ENCODE measurements around the gene DSP.

Gene DSP, protein sequence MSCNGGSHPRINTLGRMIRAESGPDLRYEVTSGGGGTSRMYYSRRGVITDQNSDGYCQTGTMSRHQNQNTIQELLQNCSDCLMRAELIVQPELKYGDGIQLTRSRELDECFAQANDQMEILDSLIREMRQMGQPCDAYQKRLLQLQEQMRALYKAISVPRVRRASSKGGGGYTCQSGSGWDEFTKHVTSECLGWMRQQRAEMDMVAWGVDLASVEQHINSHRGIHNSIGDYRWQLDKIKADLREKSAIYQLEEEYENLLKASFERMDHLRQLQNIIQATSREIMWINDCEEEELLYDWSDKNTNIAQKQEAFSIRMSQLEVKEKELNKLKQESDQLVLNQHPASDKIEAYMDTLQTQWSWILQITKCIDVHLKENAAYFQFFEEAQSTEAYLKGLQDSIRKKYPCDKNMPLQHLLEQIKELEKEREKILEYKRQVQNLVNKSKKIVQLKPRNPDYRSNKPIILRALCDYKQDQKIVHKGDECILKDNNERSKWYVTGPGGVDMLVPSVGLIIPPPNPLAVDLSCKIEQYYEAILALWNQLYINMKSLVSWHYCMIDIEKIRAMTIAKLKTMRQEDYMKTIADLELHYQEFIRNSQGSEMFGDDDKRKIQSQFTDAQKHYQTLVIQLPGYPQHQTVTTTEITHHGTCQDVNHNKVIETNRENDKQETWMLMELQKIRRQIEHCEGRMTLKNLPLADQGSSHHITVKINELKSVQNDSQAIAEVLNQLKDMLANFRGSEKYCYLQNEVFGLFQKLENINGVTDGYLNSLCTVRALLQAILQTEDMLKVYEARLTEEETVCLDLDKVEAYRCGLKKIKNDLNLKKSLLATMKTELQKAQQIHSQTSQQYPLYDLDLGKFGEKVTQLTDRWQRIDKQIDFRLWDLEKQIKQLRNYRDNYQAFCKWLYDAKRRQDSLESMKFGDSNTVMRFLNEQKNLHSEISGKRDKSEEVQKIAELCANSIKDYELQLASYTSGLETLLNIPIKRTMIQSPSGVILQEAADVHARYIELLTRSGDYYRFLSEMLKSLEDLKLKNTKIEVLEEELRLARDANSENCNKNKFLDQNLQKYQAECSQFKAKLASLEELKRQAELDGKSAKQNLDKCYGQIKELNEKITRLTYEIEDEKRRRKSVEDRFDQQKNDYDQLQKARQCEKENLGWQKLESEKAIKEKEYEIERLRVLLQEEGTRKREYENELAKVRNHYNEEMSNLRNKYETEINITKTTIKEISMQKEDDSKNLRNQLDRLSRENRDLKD (N-terminal part only)

DNA sequence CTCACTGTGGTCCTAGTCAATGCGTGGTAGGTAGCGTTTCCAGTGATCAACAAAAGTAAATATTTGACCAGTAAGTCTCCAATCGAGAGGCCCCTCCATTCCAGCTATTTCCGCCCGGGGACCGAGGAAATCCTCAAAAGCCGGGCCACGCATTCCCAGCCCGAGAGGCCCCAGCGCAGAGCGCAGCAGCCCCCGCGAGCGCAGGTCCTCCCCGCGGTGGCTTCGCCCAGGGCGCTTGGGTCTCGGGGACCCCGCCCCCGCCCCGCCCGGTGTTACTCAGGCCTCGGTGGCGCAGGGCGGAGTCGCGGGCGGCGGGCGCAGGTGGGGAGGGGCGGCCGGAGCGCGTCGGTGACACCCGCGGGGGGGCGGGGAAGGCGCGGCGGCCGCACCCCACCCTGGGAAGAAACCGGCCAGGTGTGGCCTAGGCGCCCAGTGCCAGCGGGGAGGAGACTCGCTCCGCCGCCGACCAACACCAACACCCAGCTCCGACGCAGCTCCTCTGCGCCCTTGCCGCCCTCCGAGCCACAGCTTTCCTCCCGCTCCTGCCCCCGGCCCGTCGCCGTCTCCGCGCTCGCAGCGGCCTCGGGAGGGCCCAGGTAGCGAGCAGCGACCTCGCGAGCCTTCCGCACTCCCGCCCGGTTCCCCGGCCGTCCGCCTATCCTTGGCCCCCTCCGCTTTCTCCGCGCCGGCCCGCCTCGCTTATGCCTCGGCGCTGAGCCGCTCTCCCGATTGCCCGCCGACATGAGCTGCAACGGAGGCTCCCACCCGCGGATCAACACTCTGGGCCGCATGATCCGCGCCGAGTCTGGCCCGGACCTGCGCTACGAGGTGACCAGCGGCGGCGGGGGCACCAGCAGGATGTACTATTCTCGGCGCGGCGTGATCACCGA is at the start of gene DSP:
Gene DSP, plus strand, starts transcription at position 497 of the 890 bp plus-strand sequence. Its CDS starts 245 bp downstream, at position 742.
- no peaks in the 10 kb centered on the region for H3K9me3 ChIP-seq (ENCODE audit: control insufficient read depth in 2 of 2, low read length in 2 of 2)
- H3K36me3 ChIP-seq (ENCODE audit: control insufficient read depth in 2 of 2, insufficient read depth in 2 of 2, low read length in 2 of 2): no peaks in the 10 kb centered on the region
- peaks cover 10 to 15% of the 10 kb centered on the region in 2 donors for H3K4me1 ChIP-seq (ENCODE audit: control insufficient read depth in 2 of 2, insufficient read depth in 2 of 2, low read length in 2 of 2)
- peak within 1 kb of the TSS; percentile 96 to 98 for H3K27ac ChIP-seq (ENCODE audit: low read depth in 2 of 2, low read length in 2 of 2)
- H3K9ac ChIP-seq (ENCODE audit: low read depth in 1 of 2, low read length in 2 of 2): peak within 1 kb of the TSS; percentile 87 to 99
- H3K27me3 ChIP-seq (ENCODE audit: control insufficient read depth in 2 of 2, insufficient read depth in 2 of 2, low read length in 2 of 2): peaks cover 5 to 9% of the 10 kb centered on the region in 2 donors
- H3K4me3 ChIP-seq (ENCODE audit: low read length in 2 of 2): peak within 1 kb of the TSS; percentile 81 to 88

DNA sequence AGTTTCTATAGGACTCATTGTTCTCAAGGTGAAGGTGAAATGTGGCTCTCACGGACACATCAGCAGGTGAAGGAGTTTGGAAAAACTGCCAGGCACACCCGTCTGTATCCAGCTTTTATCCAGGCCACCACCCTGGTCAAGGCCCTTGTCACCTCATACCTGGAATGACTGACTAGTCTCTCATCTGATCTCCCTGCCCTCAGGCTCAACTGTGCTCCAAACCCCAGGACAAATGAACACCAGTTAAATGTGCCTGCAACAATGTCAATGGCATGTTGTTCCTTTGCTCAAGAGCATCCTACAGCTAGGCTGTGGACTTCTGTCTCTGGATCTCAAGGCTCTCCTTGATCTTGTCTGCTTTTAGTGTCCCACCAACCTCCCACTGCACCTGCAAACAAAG is 47.6 kb upstream of the DSP start:
- H3K9ac ChIP-seq (ENCODE audit: low read depth in 1 of 2, low read length in 2 of 2): no peak overlapping the region
- no peaks in the 10 kb centered on the region for H3K36me3 ChIP-seq (ENCODE audit: control insufficient read depth in 2 of 2, insufficient read depth in 2 of 2, low read length in 2 of 2)
- peaks cover 0 to 2% of the 10 kb centered on the region in 2 donors for H3K4me1 ChIP-seq (ENCODE audit: control insufficient read depth in 2 of 2, insufficient read depth in 2 of 2, low read length in 2 of 2)
- no peak overlapping the region for H3K4me3 ChIP-seq (ENCODE audit: low read length in 2 of 2)
- no peak overlapping the region for H3K27ac ChIP-seq (ENCODE audit: low read depth in 2 of 2, low read length in 2 of 2)
- no peaks in the 10 kb centered on the region for H3K9me3 ChIP-seq (ENCODE audit: control insufficient read depth in 2 of 2, low read length in 2 of 2)
- H3K27me3 ChIP-seq (ENCODE audit: control insufficient read depth in 2 of 2, insufficient read depth in 2 of 2, low read length in 2 of 2): no peaks in the 10 kb centered on the region

DNA sequence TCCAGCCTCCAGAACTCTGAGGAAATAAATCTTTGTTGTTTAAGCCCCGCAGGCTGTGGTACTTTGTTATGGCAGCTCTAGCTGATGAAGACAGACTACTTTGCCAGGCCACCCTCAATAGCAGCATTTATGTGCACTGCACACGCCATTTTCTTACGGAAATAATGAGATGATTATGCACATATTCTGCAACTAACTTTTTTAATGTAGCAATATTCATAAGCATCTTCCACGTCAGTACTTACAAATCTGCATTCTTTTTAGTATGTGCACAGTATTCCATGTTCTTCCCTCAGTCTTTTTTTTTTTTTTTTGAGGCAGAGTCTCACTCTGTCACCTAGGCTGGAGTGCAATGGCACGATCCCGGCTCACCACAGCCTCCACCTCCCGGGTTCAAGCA is 46.8 kb upstream of the DSP start:
- Histone ChIP-seq H3K27me3 (ENCODE audit: control insufficient read depth in 2 of 2, insufficient read depth in 2 of 2, low read length in 2 of 2) (no peaks in the 10 kb centered on the region), H3K27ac (ENCODE audit: low read depth in 2 of 2, low read length in 2 of 2) (no peak overlapping the region), H3K9ac (ENCODE audit: low read depth in 1 of 2, low read length in 2 of 2) (no peak overlapping the region), H3K4me3 (ENCODE audit: low read length in 2 of 2) (no peak overlapping the region), H3K36me3 (ENCODE audit: control insufficient read depth in 2 of 2, insufficient read depth in 2 of 2, low read length in 2 of 2) (no peaks in the 10 kb centered on the region), H3K9me3 (ENCODE audit: control insufficient read depth in 2 of 2, low read length in 2 of 2) (no peaks in the 10 kb centered on the region), H3K4me1 (ENCODE audit: control insufficient read depth in 2 of 2, insufficient read depth in 2 of 2, low read length in 2 of 2) (no peaks in the 10 kb centered on the region)

DNA sequence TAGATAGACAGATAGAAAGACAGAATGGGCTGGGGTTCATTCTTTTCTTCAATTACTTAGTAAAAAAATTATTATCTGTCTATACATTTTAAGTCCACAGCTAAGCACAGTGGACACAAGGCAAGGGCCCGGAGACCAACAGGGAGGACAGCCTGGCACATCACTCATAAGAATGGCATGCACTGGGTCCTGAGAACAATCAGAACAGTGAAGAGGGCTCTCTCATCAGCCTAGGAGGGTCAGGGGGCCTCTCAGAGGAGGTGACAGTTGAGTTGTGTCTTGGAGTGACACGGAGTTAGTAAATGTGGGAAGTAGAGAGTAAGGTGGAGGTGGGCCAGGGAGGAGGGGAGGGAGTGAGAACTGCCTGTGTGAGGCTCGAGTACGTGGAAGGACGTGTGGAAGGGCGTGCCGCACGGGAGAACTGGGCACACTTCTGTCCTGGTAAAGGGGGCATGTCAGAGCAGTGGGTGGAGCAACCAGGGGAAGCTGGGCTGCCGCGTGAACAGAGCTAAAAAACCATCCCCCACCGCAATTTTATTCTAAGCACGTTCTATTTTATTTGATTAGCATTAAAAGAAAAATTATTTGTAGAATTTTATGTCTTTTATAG is 45.1 kb upstream of the DSP start:
- Histone ChIP-seq H3K9ac (ENCODE audit: low read depth in 1 of 2, low read length in 2 of 2) (no peak overlapping the region), H3K9me3 (ENCODE audit: control insufficient read depth in 2 of 2, low read length in 2 of 2) (no peaks in the 10 kb centered on the region), H3K4me1 (ENCODE audit: control insufficient read depth in 2 of 2, insufficient read depth in 2 of 2, low read length in 2 of 2) (no peaks in the 10 kb centered on the region), H3K36me3 (ENCODE audit: control insufficient read depth in 2 of 2, insufficient read depth in 2 of 2, low read length in 2 of 2) (no peaks in the 10 kb centered on the region), H3K27me3 (ENCODE audit: control insufficient read depth in 2 of 2, insufficient read depth in 2 of 2, low read length in 2 of 2) (no peaks in the 10 kb centered on the region), H3K27ac (ENCODE audit: low read depth in 2 of 2, low read length in 2 of 2) (no peak overlapping the region), H3K4me3 (ENCODE audit: low read length in 2 of 2) (no peak overlapping the region)

DNA sequence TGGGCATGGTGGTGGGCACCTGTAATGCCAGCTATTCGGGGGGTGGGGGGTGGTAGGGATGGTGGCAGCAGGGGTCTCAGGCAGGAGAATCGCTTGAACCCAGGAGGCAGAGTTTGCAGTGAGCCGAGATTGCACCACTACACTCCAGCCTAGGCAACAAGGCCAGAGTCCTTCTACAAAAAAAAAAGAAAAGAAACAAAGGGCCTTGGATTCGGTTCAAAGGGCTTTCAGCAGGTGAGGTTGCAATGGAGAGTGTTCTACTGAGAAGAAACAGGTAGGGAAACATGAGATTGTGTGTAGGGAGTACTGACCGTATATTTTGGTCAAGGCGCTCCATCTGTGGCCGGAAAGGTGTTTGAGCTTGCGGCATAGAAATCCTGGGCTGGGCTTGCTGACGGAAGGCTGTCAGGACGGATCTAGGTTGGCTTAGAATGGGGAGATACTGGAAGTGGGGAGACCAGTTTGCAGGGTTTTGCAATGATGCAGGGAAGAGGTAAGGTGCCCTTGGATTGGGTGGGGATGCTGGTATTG is 40.7 kb upstream of the DSP start:
- Histone ChIP-seq H3K4me1 (ENCODE audit: control insufficient read depth in 2 of 2, insufficient read depth in 2 of 2, low read length in 2 of 2) (peaks cover 6 to 10% of the 10 kb centered on the region in 2 donors), H3K4me3 (ENCODE audit: low read length in 2 of 2) (no peak overlapping the region), H3K27ac (ENCODE audit: low read depth in 2 of 2, low read length in 2 of 2) (no peak overlapping the region), H3K36me3 (ENCODE audit: control insufficient read depth in 2 of 2, insufficient read depth in 2 of 2, low read length in 2 of 2) (no peaks in the 10 kb centered on the region), H3K9me3 (ENCODE audit: control insufficient read depth in 2 of 2, low read length in 2 of 2) (no peaks in the 10 kb centered on the region), H3K27me3 (ENCODE audit: control insufficient read depth in 2 of 2, insufficient read depth in 2 of 2, low read length in 2 of 2) (no peaks in the 10 kb centered on the region), H3K9ac (ENCODE audit: low read depth in 1 of 2, low read length in 2 of 2) (no peak overlapping the region)

DNA sequence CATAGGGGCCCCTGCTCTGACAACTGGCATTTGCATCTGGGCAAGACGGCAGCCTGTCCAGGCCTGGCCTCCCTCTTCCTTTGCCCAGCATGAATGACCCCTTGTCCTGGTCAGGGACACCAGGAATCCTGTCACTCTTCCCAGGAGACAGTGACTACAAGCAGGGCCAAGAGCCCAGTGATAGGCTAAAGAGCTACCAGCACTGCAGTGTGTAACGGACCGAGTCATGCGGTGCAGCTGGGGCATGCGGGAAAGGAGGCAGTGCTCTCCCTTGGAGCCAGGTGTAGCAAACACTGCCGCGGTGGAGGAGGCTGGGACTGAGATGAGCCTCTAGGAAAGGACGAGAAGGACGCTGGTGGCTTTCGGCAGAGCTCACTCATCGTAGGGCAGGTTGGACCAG is 38.7 kb upstream of the DSP start:
- Histone ChIP-seq H3K9ac (ENCODE audit: low read depth in 1 of 2, low read length in 2 of 2) (no peak overlapping the region), H3K9me3 (ENCODE audit: control insufficient read depth in 2 of 2, low read length in 2 of 2) (no peaks in the 10 kb centered on the region), H3K4me1 (ENCODE audit: control insufficient read depth in 2 of 2, insufficient read depth in 2 of 2, low read length in 2 of 2) (peaks cover 11 to 14% of the 10 kb centered on the region in 2 donors), H3K4me3 (ENCODE audit: low read length in 2 of 2) (no peak overlapping the region), H3K27ac (ENCODE audit: low read depth in 2 of 2, low read length in 2 of 2) (no peak overlapping the region), H3K27me3 (ENCODE audit: control insufficient read depth in 2 of 2, insufficient read depth in 2 of 2, low read length in 2 of 2) (no peaks in the 10 kb centered on the region), H3K36me3 (ENCODE audit: control insufficient read depth in 2 of 2, insufficient read depth in 2 of 2, low read length in 2 of 2) (no peaks in the 10 kb centered on the region)

DNA sequence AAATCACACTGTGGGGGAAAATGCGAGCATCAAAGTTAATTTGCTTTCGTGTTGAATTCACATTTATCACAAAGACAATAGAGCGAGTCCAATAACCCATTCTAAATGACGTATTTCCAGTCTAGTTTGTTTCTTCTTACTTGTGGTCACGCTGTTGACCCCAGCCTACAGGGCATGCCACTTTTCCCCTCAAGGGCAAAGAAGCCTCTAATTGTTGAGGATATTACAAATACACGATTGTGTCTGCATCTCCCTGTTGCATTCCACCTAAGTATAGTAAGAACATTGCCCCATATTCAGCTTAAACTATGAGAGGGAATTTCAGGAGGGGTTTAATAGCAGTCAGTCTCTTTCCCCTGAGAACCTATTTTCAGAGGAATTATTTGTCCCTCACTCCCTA is 37.4 kb upstream of the DSP start:
- Histone ChIP-seq H3K9ac (ENCODE audit: low read depth in 1 of 2, low read length in 2 of 2) (no peak overlapping the region), H3K9me3 (ENCODE audit: control insufficient read depth in 2 of 2, low read length in 2 of 2) (no peaks in the 10 kb centered on the region), H3K27ac (ENCODE audit: low read depth in 2 of 2, low read length in 2 of 2) (no peak overlapping the region), H3K4me1 (ENCODE audit: control insufficient read depth in 2 of 2, insufficient read depth in 2 of 2, low read length in 2 of 2) (peaks cover 11 to 14% of the 10 kb centered on the region in 2 donors), H3K4me3 (ENCODE audit: low read length in 2 of 2) (no peak overlapping the region), H3K27me3 (ENCODE audit: control insufficient read depth in 2 of 2, insufficient read depth in 2 of 2, low read length in 2 of 2) (no peaks in the 10 kb centered on the region), H3K36me3 (ENCODE audit: control insufficient read depth in 2 of 2, insufficient read depth in 2 of 2, low read length in 2 of 2) (no peaks in the 10 kb centered on the region)

DNA sequence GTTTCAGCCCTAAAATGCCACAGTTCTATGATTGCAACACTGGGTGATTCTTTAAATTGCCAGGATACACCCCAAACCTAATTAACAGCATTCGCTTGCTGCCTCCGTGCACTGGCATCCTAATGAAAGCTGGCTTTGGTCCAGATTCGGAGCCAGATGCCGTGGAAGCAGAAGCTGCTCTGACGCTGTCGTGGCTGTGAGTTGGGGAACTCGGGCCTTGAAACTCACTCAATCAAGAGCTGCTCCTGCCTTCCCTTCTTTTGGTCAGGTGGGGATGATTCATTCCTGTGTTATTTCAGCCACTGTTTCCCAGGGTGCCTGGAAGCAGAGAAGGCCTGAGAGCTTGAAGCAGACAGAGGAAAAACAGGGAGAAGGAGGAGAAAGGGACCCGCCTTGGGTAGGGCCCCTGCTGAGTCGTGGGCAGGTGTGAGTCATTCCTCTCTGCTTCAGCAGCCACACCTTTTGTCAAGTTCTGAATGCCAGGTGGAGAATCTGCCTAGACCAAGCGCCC is 36.2 kb upstream of the DSP start:
- H3K4me1 ChIP-seq (ENCODE audit: control insufficient read depth in 2 of 2, insufficient read depth in 2 of 2, low read length in 2 of 2): peaks cover 11 to 14% of the 10 kb centered on the region in 2 donors
- no peaks in the 10 kb centered on the region for H3K27me3 ChIP-seq (ENCODE audit: control insufficient read depth in 2 of 2, insufficient read depth in 2 of 2, low read length in 2 of 2)
- no peaks in the 10 kb centered on the region for H3K36me3 ChIP-seq (ENCODE audit: control insufficient read depth in 2 of 2, insufficient read depth in 2 of 2, low read length in 2 of 2)
- H3K4me3 ChIP-seq (ENCODE audit: low read length in 2 of 2): peak overlapping the region; percentile 39 to 45
- peak overlapping the region in 1 of 2 donors; percentile 69 for H3K9ac ChIP-seq (ENCODE audit: low read depth in 1 of 2, low read length in 2 of 2)
- H3K27ac ChIP-seq (ENCODE audit: low read depth in 2 of 2, low read length in 2 of 2): peak overlapping the region; percentile 82 to 91
- H3K9me3 ChIP-seq (ENCODE audit: control insufficient read depth in 2 of 2, low read length in 2 of 2): no peaks in the 10 kb centered on the region

All from mucosa of rectum (tissue), 2 donors.